HepG2 (cell line): ENCODE results near the gene STKLD1. TPM values are rescaled to one million over a fixed set of nuclear protein-coding genes. Genes with fewer than 3 reads are reported as not detected.

ENCODE experiments used
- ATAC-seq: fragments of 200-7000 bp; cut with Tn5 transposase; 3 replicates; pipeline ENCODE4 v1.9.1; 2020; ENCODE audit warnings: mild to moderate bottlenecking, moderate library complexity
- BruUV-seq: library from RNA; stranded (reverse); fragments of 400-500 nt; replicated peaks from 2 replicates; lab custom pipeline; 2021; lab: Mats Ljungman, UMichigan
- CTCF ChIA-PET: fragments of 300-600 bp; formaldehyde crosslinking; extraction: SDS; loops from one replicate; lab custom pipeline; 2021; ENCODE audit warnings: low total read pairs, inconsistent platforms, low intra/inter-chr PET ratio; lab: Yijun Ruan, JAX
- POLR2A ChIA-PET: fragments of 350-600 bp; sonication (Branson Sonifier 250); formaldehyde crosslinking; loops from one replicate; lab custom pipeline; 2020; ENCODE audit warnings: antibody characterized with exemption, inconsistent platforms; lab: Yijun Ruan, JAX
- DNase-seq: peaks from one replicate; pipeline ENCODE4 v3.0.0-alpha.2; 2015; ENCODE audit warnings: low spot score
- FAIRE-seq: peaks from 3 replicates; lab custom pipeline; 2011; peaks lifted over from hg19 to GRCh38; lab: Jason Lieb, UNC
- H2AFZ ChIP-seq: one replicate; pipeline ENCODE4 v1.6.1; 2011; ENCODE audit warnings: low read length, inconsistent platforms
- H3K27ac ChIP-seq: fragments of 300-600 bp; 3 replicates; pipeline ENCODE4 v1.8.0; 2011; ENCODE audit warnings: mixed run types, mild to moderate bottlenecking, mixed read lengths, low read length, inconsistent platforms; ENCODE audit not compliant: insufficient read depth; ENCODE audit errors: extremely low read length
- H3K27me3 ChIP-seq, 2 experiments: fragments of 200-600 bp in 1 of 2; 2 replicates in 1 of 2; 3 replicates in 1 of 2; pipeline versions ENCODE4 v1.6.0 to v1.8.0; 2011; ENCODE audit warnings: low read length in 2 of 2, mild to moderate bottlenecking in 2 of 2, moderate library complexity in 2 of 2, inconsistent platforms in 1 of 2; ENCODE audit not compliant: insufficient read depth in 2 of 2, control insufficient read depth in 1 of 2
- H3K36me3 ChIP-seq, 2 experiments: fragments of 200-600 bp in 1 of 2; replicated peaks in 1 of 2; 2 replicates in 1 of 2; 3 replicates in 1 of 2; pipeline versions ENCODE4 v1.5.1 to v1.8.0; 2011; ENCODE audit warnings: low read length in 2 of 2, inconsistent platforms in 1 of 2; ENCODE audit not compliant: insufficient read depth in 2 of 2, control insufficient read depth in 1 of 2
- H3K4me1 ChIP-seq: 2 replicates; pipeline ENCODE4 v1.5.1; 2012; ENCODE audit warnings: low read length, inconsistent platforms; ENCODE audit not compliant: insufficient read depth
- H3K4me2 ChIP-seq: 2 replicates; pipeline ENCODE4 v1.6.0; 2011; ENCODE audit warnings: low read depth, low read length, inconsistent platforms
- H3K4me3 ChIP-seq, 3 experiments: fragments of 200-600 bp in 1 of 3; sonication (generic), shearing (Covaris generic) in 1 of 3; replicated peaks in 1 of 3; 2 replicates each; pipeline ENCODE4 v1.5.1; 2011 to 2016; ENCODE audit warnings: low read length in 3 of 3, inconsistent platforms in 2 of 3, low read depth in 2 of 3, mild to moderate bottlenecking in 2 of 3, control low read depth in 1 of 3, mixed read lengths in 1 of 3; ENCODE audit not compliant: insufficient read depth in 1 of 3
- H3K79me2 ChIP-seq: one replicate; pipeline ENCODE4 v1.6.1; 2011; ENCODE audit warnings: low read length, inconsistent platforms; ENCODE audit not compliant: insufficient read depth
- H3K9ac ChIP-seq: 2 replicates; pipeline ENCODE4 v1.6.0; 2011; ENCODE audit warnings: mild to moderate bottlenecking, low read depth, low read length, inconsistent platforms; ENCODE audit not compliant: insufficient read depth
- H3K9me3 ChIP-seq: 2 replicates; pipeline ENCODE4 v1.5.1; 2012; ENCODE audit warnings: mild to moderate bottlenecking, low read length
- H4K20me1 ChIP-seq: 2 replicates; pipeline ENCODE4 v1.6.0; 2011; ENCODE audit warnings: inconsistent platforms, mild to moderate bottlenecking, low read length, moderate library complexity; ENCODE audit not compliant: insufficient read depth
- ARNT ChIP-seq: fragments of 450-650 bp; IDR thresholded peaks from 2 replicates; pipeline ENCODE4 v1.6.1; 2017
- BCLAF1 ChIP-seq: fragments of 450-650 bp; IDR thresholded peaks from 2 replicates; pipeline ENCODE4 v1.6.1; 2017; ENCODE audit warnings: mild to moderate bottlenecking
- GLMP ChIP-seq: sonication (generic); formaldehyde crosslinking; IDR thresholded peaks from 2 replicates; pipeline ENCODE4 v1.9.0; 2021; ENCODE audit warnings: missing genetic modification reagents, mild to moderate bottlenecking, borderline replicate concordance
- IRF1 ChIP-seq: sonication (generic); formaldehyde crosslinking; IDR thresholded peaks from 2 replicates; pipeline ENCODE4 v1.4.0; 2020; ENCODE audit warnings: low read depth, mild to moderate bottlenecking, missing genetic modification reagents
- POLR2AphosphoS5 ChIP-seq: IDR thresholded peaks from 2 replicates; pipeline ENCODE4 v1.6.1; 2012; ENCODE audit warnings: low read depth, low read length
- ZBTB1 ChIP-seq: sonication (generic); formaldehyde crosslinking; IDR thresholded peaks from 2 replicates; pipeline ENCODE4 v1.4.0; 2020; ENCODE audit warnings: missing genetic modification reagents, borderline replicate concordance
- ZBTB21 ChIP-seq: sonication (generic); formaldehyde crosslinking; IDR thresholded peaks from 2 replicates; pipeline ENCODE4 v1.4.0; 2020; ENCODE audit warnings: missing genetic modification reagents
- ZMYM2 ChIP-seq: sonication (generic); formaldehyde crosslinking; IDR thresholded peaks from 2 replicates; pipeline ENCODE4 v1.8.0; 2022; ENCODE audit warnings: mild to moderate bottlenecking, missing genetic modification reagents
- ZNF639 ChIP-seq: conservative IDR thresholded peaks from 2 replicates; pipeline ENCODE4 v1.6.1; 2018; ENCODE audit warnings: missing genetic modification reagents
- ZNF768 ChIP-seq: sonication (generic); formaldehyde crosslinking; IDR thresholded peaks from 2 replicates; pipeline ENCODE4 v1.4.0; 2020; ENCODE audit warnings: missing genetic modification reagents
- WGBS: methylation state at CpG from one replicate; pipeline ENCODE4 v1.1.6; 2017; ENCODE audit warnings: low lambda C conversion rate; 5-methylcytosine and 5-hydroxymethylcytosine counted together
- in situ Hi-C: cut with HindIII; loops from 2 replicates; pipeline ENCODE4 v1.10.0; 2017; ENCODE audit warnings: low pct_unique_long_range_greater_than_20kb; ENCODE audit not compliant: extremely low pct_ligation_motif_present
- intact Hi-C: fragments of 100-400 bp; cut with micrococcal nuclease; formaldehyde crosslinking; loops from one replicate; pipeline ENCODE4 v1.10.0; 2022; ENCODE audit not compliant: unreplicated experiment
- polyA plus RNA-seq, 8 experiments: library from polyadenylated mRNA; depleted of rRNA in 3 of 8; stranded (reverse) in 7 of 8; unstranded in 1 of 8; fragments of >200 nt; fragmentation: Illumina TruSeq in 4 of 8; extraction: Trizol in 4 of 8; gene quantifications; 2 replicates each; pipeline versions ENCODE4 v1.2.1 to v1.2.3, GENCODE V29; 2011 to 2016; ENCODE audit warnings: low read depth in 4 of 8, missing spikeins in 1 of 8, mixed read lengths in 1 of 8; ENCODE audit not compliant: insufficient read depth in 1 of 8
- total RNA-seq, 5 experiments: library from RNA; depleted of rRNA; stranded (reverse); fragments of >200 nt; fragmentation: Illumina TruSeq; extraction: Trizol; gene quantifications; 2 replicates each; pipeline ENCODE4 v1.2.3, GENCODE V29; 2016; ENCODE audit warnings: low read depth in 1 of 5
- TF ChIP-seq, protein P1 (sequence below): sonication (generic); formaldehyde crosslinking; IDR thresholded peaks from 2 replicates; pipeline ENCODE4 v1.8.0; 2022; ENCODE audit warnings: missing genetic modification reagents, mild to moderate bottlenecking, borderline replicate concordance
- TF ChIP-seq, protein P2 (sequence below): sonication (generic); formaldehyde crosslinking; IDR thresholded peaks from 2 replicates; pipeline ENCODE4 v1.5.1; 2020; ENCODE audit warnings: missing genetic modification reagents, mild to moderate bottlenecking, borderline replicate concordance

The STKLD1 gene
- total and polyA plus RNA-seq, 2 of the 13 experiments (the other 11 are each of a cell fraction or from before 2014, with no cell fraction given), result 1.5 to 2.2 TPM

DNA sequence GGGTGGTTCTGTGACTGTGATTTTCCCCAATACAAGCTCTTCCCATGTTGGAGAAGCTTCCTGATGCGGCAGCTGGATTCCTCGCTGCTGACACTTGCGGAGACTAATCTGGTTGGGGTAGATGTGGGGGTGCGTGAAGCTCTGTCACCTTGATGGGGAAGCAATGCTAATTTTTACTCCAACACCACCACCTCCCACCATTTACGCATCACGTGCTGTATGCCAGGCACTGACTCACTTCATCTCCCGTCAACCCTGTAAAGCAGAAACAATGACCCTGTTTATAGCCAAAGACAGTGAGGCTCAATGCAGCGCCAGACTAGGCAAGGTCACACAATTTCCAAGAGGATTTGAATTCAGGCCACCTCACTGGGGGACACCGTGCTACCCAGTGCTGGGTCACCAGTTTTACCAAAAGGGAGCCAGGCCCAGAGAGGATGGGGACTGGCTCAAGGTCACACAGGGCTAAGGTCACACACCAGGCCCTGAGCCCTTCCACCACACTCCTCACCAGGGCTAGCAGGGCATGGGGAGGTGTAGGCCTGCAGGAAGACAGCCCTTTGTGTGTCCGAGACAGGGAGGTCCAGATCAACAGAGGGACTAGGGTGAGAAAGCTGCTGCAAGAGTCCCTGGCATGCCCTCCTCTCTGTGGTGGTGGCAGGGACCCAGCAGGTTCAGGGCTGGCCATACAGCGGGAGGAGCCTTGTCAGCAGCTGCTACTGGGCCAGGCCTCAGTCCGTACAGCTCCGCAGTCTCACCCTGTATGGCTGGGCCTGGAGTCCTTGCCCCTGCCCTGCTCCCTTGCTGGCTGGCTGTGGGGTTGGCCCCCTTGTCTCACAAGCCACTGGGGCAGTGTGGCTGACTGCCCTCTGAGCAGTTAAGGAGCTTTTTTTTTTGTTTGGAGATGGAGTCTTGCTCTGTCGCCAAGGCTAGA lies 3.3 kb downstream of the STKLD1 start (continued):
- TF ChIP-seq BCLAF1 (no peak), ZNF768 (CRISPR knock-in tag) (peak; percentile 80)
- TF ChIP-seq, all 625 proteins: peak for 12

DNA sequence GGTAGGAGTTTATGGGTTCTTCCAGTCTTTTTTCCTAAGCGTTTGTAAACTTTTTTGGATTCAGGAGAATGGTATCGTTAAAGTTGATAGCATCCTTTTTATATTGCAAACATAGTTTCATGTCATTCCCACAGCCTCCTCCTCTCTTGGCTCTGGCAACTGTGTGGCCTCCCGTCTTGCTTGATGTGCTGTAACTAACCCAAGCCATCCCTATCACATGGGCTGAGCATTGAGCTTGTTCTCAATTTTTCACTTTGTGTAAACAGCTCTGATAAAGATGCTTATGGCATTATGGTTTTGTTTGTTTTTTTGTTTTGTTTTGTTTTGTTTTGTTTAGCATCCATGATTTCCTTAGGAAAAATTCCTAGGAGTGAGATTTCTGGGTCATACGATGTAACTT lies 4.6 kb downstream of the STKLD1 start:
- Histone ChIP-seq H3K9ac (no peak overlapping the region), H4K20me1 (no peaks in the 10 kb centered on the region), H3K4me2 (no peak overlapping the region), H3K4me1 (peaks cover 58% of the 10 kb centered on the region), H3K9me3 (peaks cover 10% of the 10 kb centered on the region; the same call in 1 of the 2 replicates), H3K4me3 (no peak overlapping the region), H3K36me3 (no peaks in the 10 kb centered on the region), H3K27me3 (no peaks in the 10 kb centered on the region), H2AFZ (no peak overlapping the region), H3K27ac (no peak overlapping the region), H3K79me2 (no peaks in the 10 kb centered on the region)
- FAIRE-seq, result no peak
- no peak for ATAC-seq
- BruUV-seq, result no TSS peak
- TF ChIP-seq, protein P1, sequence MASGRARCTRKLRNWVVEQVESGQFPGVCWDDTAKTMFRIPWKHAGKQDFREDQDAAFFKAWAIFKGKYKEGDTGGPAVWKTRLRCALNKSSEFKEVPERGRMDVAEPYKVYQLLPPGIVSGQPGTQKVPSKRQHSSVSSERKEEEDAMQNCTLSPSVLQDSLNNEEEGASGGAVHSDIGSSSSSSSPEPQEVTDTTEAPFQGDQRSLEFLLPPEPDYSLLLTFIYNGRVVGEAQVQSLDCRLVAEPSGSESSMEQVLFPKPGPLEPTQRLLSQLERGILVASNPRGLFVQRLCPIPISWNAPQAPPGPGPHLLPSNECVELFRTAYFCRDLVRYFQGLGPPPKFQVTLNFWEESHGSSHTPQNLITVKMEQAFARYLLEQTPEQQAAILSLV (CRISPR knock-in tag), result no peak
- no peak for TF ChIP-seq GLMP (CRISPR knock-in tag)
- no peak for TF ChIP-seq ZNF639 (CRISPR knock-in tag)
- no peak for TF ChIP-seq ZBTB21 (CRISPR knock-in tag)
- no peak for TF ChIP-seq IRF1
- TF ChIP-seq, protein P2, sequence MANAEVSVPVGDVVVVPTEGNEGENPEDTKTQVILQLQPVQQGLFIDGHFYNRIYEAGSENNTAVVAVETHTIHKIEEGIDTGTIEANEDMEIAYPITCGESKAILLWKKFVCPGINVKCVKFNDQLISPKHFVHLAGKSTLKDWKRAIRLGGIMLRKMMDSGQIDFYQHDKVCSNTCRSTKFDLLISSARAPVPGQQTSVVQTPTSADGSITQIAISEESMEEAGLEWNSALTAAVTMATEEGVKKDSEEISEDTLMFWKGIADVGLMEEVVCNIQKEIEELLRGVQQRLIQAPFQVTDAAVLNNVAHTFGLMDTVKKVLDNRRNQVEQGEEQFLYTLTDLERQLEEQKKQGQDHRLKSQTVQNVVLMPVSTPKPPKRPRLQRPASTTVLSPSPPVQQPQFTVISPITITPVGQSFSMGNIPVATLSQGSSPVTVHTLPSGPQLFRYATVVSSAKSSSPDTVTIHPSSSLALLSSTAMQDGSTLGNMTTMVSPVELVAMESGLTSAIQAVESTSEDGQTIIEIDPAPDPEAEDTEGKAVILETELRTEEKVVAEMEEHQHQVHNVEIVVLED (CRISPR knock-in tag), result no peak
- TF ChIP-seq ARNT, result no peak
- TF ChIP-seq ZBTB1, result no peak
- TF ChIP-seq ZMYM2 (CRISPR knock-in tag), result no peak
- no peak for TF ChIP-seq POLR2AphosphoS5
- in situ Hi-C loops (no loop called here), intact Hi-C loops (no loop called here)
- ChIA-PET CTCF (no interaction called here), POLR2A (interaction anchor here (1.6 to 3.3 kb wide), 2 partner anchors 11 to 33 kb away, joined by 3 to 16 read pairs; partner anchors contain the start of genes MED22 and RPL7A)
- DNase-seq, result no peak
- WGBS, result 90% methylated on average over 4 of the region's 4 CpGs
